Measurements from ENCODE around the gene PSMB2. TPM values are rescaled to one million over a fixed set of nuclear protein-coding genes. Genes with fewer than 3 reads are reported as not detected.

The PSMB2 gene
- total and polyA plus RNA-seq, 7 donors, result 38.6 to 117 (median 68.2) TPM

- DNase-seq, result no peak
- Histone ChIP-seq H3K9me3 (no peaks in the 10 kb centered on the region), H3K4me1 (peaks cover 7% of the 10 kb centered on the region), H3K36me3 (ENCODE audit: insufficient read depth in 1 of 2, low read depth in 1 of 2) (peaks cover 0 to 3% of the 10 kb centered on the region in 2 donors), H3K4me3 (no peak overlapping the region), H3K27me3 (ENCODE audit: insufficient read depth in 3 of 3, low read length in 2 of 3) (peaks cover 0 to 65% (median 27%) of the 10 kb centered on the region in 3 donors), H3K27ac (no peak overlapping the region)
- intact Hi-C loops (cut with DNase I), result no loop called here
- no peak for TF ChIP-seq CTCF (IDR thresholded peaks at IDR 0.05)
- 84 to 90% (median 87%) methylated on average over 8 of the region's 8 CpGs for WGBS, 3 donors
- no peak for ATAC-seq
These were observed 70.1 kb downstream of the PSMB2 start for GRCh38 chr1:35571263-35571662.

- WGBS, 3 donors, result 85 to 91% (median 88%) methylated on average over 10 of the region's 10 CpGs
- Histone ChIP-seq H3K27ac (no peak overlapping the region), H3K4me1 (peaks cover 7% of the 10 kb centered on the region), H3K9me3 (no peaks in the 10 kb centered on the region), H3K36me3 (ENCODE audit: insufficient read depth in 1 of 2, low read depth in 1 of 2) (peaks cover 0 to 6% of the 10 kb centered on the region in 2 donors), H3K27me3 (ENCODE audit: insufficient read depth in 3 of 3, low read length in 2 of 3) (peaks cover 0 to 59% (median 22%) of the 10 kb centered on the region in 3 donors), H3K4me3 (no peak overlapping the region)
- no peak for TF ChIP-seq CTCF (IDR thresholded peaks at IDR 0.05)
- DNase-seq, result no peak
- intact Hi-C loops (cut with DNase I), result no loop called here
- ATAC-seq, result no peak
These were observed 70.7 kb downstream of the PSMB2 start for GRCh38 chr1:35570589-35571137.

- DNase-seq (no peak), ATAC-seq (no peak)
- H3K27me3 ChIP-seq (ENCODE audit: insufficient read depth in 3 of 3, low read length in 2 of 3), result peaks cover 0 to 52% (median 21%) of the 10 kb centered on the region in 3 donors
- WGBS, 3 donors, result 85 to 92% (median 86%) methylated on average over 1 of the region's 1 CpG
- H3K27ac ChIP-seq, result no peak overlapping the region
- peaks cover 7% of the 10 kb centered on the region for H3K4me1 ChIP-seq
- TF ChIP-seq CTCF (IDR thresholded peaks at IDR 0.05), result no peak
- H3K9me3 ChIP-seq, result no peaks in the 10 kb centered on the region
- H3K36me3 ChIP-seq (ENCODE audit: insufficient read depth in 1 of 2, low read depth in 1 of 2), result peaks cover 0 to 11% of the 10 kb centered on the region in 2 donors
- H3K4me3 ChIP-seq, result no peak overlapping the region
- intact Hi-C loops (cut with DNase I), result loop anchor here (1.0 to 10.0 kb wide), 3 partner anchors 157 to 375 kb away; partner anchors contain the start of gene SFPQ (in 1 of the 2)
These were observed 71.4 kb downstream of the PSMB2 start for GRCh38 chr1:35569936-35570335.

- DNase-seq (peak in 1 of 2 donors; percentile 70), ATAC-seq (peak; percentile 65 to 82 (median 72))
- WGBS, 3 donors, result 14 to 25% (median 19%) methylated on average over 4 of the region's 4 CpGs
- Histone ChIP-seq H3K27me3 (ENCODE audit: insufficient read depth in 3 of 3, low read length in 2 of 3) (peaks cover 0 to 42% (median 14%) of the 10 kb centered on the region in 3 donors), H3K4me3 (no peak overlapping the region), H3K27ac (no peak overlapping the region), H3K36me3 (ENCODE audit: insufficient read depth in 1 of 2, low read depth in 1 of 2) (peaks cover 0 to 18% of the 10 kb centered on the region in 2 donors), H3K9me3 (no peaks in the 10 kb centered on the region), H3K4me1 (peaks cover 7% of the 10 kb centered on the region)
- intact Hi-C loops (cut with DNase I), result loop anchor here (1.0 to 10.0 kb wide), 4 partner anchors 158 to 374 kb away; partner anchors contain the start of gene SFPQ (in 1 of the 2)
- peak; percentile 82 for TF ChIP-seq CTCF (IDR thresholded peaks at IDR 0.05)
These were observed 72.3 kb downstream of the PSMB2 start for GRCh38 chr1:35568975-35569395.

Data from psoas muscle (tissue), 8 donors.